ENCODE results near the gene UBE2C. TPM values are rescaled to one million over a fixed set of nuclear protein-coding genes. Genes with fewer than 3 reads are reported as not detected.

Gene UBE2C
- total RNA-seq, 1 experiment from 2014 or later: 268 TPM

DNA sequence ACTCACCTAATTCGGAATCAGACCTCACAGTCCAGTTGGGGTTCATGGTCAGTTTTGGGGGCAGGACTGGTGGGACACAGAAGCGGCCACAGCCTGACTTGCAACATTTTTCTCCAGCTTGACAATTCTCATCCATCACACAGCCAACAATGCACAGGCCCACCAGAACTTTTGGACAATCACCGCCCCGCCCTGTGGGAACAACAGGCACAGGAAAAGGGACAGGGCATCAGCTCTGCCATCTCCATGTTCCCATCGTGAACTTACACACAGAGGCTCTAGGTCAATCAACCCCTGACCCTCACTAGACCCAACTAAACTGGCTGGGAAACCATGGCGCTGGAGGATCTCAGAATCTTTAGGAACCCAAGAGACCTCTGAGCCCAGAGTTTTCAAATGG is 37.0 kb upstream of the UBE2C start:
- H3K27ac Mint-ChIP-seq: no peak overlapping the region
- Histone ChIP-seq H3K23me2 (ENCODE audit: insufficient read length, low read depth, low read length, poor library complexity, severe bottlenecking) (no peaks in the 10 kb centered on the region), H2BK20ac (ENCODE audit: low read depth, low read length, poor library complexity, severe bottlenecking) (no peak overlapping the region), H4K20me1 (ENCODE audit: control insufficient read depth, insufficient read depth, insufficient read length) (no peaks in the 10 kb centered on the region), H3K27me3 (ENCODE audit: insufficient read depth, low read length) (no peaks in the 10 kb centered on the region), H3K4me2 (ENCODE audit: insufficient read depth, insufficient read length, low read length) (no peak overlapping the region), H2BK5ac (ENCODE audit: insufficient read length, low read length) (no peak overlapping the region), H2AK5ac (ENCODE audit: insufficient read length, low read length) (no peak overlapping the region), H3K27ac (ENCODE audit: insufficient read length, low read depth, low read length) (no peak overlapping the region), H3K18ac (ENCODE audit: insufficient read length, low read depth, low read length) (no peak overlapping the region), H4K8ac (replicated peaks; ENCODE audit: insufficient read length, low read depth, low read length) (no peak overlapping the region), H2BK12ac (ENCODE audit: insufficient read length, low read depth, low read length) (no peak overlapping the region), H4K91ac (ENCODE audit: insufficient read length, low read depth, low read length) (no peak overlapping the region), H2BK120ac (ENCODE audit: low read depth, low read length, poor library complexity, severe bottlenecking) (no peak overlapping the region), H3K4ac (ENCODE audit: low read depth, low read length) (no peak overlapping the region), H3K79me2 (ENCODE audit: insufficient read depth, low read length) (no peaks in the 10 kb centered on the region), H2BK15ac (ENCODE audit: low read depth, low read length) (no peak overlapping the region), H3K56ac (ENCODE audit: insufficient read length, low read depth, low read length) (no peak overlapping the region), H3K14ac (ENCODE audit: insufficient read depth, low read length) (no peak overlapping the region; the same call in 1 of the 2 replicates), H3K23ac (ENCODE audit: insufficient read length, low read depth, low read length) (no peak overlapping the region), H3K4me1 (ENCODE audit: insufficient read depth, low read length) (0 out of 2 replicates have a peak, but pooled peaks cover 2% of the 10 kb centered on the region), H3K79me1 (ENCODE audit: insufficient read depth, low read depth, low read length, poor library complexity, severe bottlenecking) (no peaks in the 10 kb centered on the region), H4K5ac (ENCODE audit: insufficient read length, low read depth, low read length) (no peak overlapping the region), H3K9ac (ENCODE audit: extremely low read depth, insufficient read length, low read length) (no peak overlapping the region), H3T11ph (ENCODE audit: low read length) (no peak overlapping the region), H3K9me3 (ENCODE audit: control insufficient read depth, low read depth, low read length) (no peaks in the 10 kb centered on the region), H2AFZ (ENCODE audit: low read length) (no peak overlapping the region)
- no peak overlapping the region for H3K4me3 Mint-ChIP-seq
- peaks cover 4 to 8% of the 10 kb centered on the region in 2 experiments for H3K4me1 Mint-ChIP-seq
- peaks cover 1% of the 10 kb centered on the region for H3K27me3 Mint-ChIP-seq (ENCODE audit: low read depth)
- H3K9me3 Mint-ChIP-seq: no peaks in the 10 kb centered on the region; a peak in 1 of 5 replicates
- no peaks in the 10 kb centered on the region; a peak in 1 of 7 replicates for H3K36me3 Mint-ChIP-seq (ENCODE audit: insufficient read depth in 1 of 3, low read depth in 3 of 3)
- no CpG with 5 or more reads among the region's 6 CpGs for WGBS (ENCODE audit: extremely low coverage, insufficient read length, low lambda C conversion rate)
- TF ChIP-seq, protein P1, sequence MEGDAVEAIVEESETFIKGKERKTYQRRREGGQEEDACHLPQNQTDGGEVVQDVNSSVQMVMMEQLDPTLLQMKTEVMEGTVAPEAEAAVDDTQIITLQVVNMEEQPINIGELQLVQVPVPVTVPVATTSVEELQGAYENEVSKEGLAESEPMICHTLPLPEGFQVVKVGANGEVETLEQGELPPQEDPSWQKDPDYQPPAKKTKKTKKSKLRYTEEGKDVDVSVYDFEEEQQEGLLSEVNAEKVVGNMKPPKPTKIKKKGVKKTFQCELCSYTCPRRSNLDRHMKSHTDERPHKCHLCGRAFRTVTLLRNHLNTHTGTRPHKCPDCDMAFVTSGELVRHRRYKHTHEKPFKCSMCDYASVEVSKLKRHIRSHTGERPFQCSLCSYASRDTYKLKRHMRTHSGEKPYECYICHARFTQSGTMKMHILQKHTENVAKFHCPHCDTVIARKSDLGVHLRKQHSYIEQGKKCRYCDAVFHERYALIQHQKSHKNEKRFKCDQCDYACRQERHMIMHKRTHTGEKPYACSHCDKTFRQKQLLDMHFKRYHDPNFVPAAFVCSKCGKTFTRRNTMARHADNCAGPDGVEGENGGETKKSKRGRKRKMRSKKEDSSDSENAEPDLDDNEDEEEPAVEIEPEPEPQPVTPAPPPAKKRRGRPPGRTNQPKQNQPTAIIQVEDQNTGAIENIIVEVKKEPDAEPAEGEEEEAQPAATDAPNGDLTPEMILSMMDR (conservative IDR thresholded peaks at IDR 0.05): no peak
- DNase-seq: no peak
